ENCODE measurements around the gene ASAH2.

DNA sequence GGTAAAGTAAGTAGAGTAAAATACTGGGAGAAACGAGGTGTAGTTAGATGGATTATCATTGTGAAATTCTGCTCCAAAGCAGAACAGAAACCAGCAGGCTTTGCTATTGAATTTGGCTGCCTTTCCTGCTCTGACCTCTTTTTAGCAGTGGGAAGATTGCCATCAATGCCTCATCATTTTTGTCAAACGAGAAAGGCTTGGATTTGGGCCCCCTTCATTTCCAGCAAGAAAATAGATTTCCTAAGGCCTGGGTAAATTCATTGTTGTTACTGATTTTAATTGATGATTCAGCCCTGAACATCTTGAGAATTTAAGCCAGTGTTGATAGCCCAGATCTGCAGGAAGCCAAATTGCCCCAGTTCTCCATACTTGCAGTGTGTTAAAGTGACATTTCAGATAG is 35.2 kb upstream of the ASAH2 start:
- no peak for TF ChIP-seq MTA1 (CRISPR knock-in tag; IDR thresholded peaks at IDR 0.05; ENCODE audit: borderline replicate concordance)
- no peak for TF ChIP-seq KDM1A (CRISPR knock-in tag; IDR thresholded peaks at IDR 0.05)
- TF ChIP-seq BCL3 (CRISPR knock-in tag; IDR thresholded peaks at IDR 0.05): no peak
- no peak for TF ChIP-seq CTCF (CRISPR knock-in tag; IDR thresholded peaks at IDR 0.05)
- TF ChIP-seq SRF (IDR thresholded peaks at IDR 0.05; ENCODE audit: low read depth, low read length): no peak
- TF ChIP-seq NR2C2 (CRISPR knock-in tag; IDR thresholded peaks at IDR 0.05; ENCODE audit: borderline replicate concordance): no peak
- no peak for TF ChIP-seq IRF2 (CRISPR knock-in tag; IDR thresholded peaks at IDR 0.05)
- no peak for TF ChIP-seq RAD21 (CRISPR knock-in tag; IDR thresholded peaks at IDR 0.05)

Data from HepG2 (cell line).